ENCODE data around the gene VWA5A. TPM values are rescaled to one million over a fixed set of nuclear protein-coding genes. Genes with fewer than 3 reads are reported as not detected.

The VWA5A gene
- polyA plus RNA-seq, 2 of the 4 experiments (the other 2 are of a cell fraction), result 0.18 to 1.5 TPM

GRCh38 chr11:124081483-124081882 is 33.8 kb upstream of the VWA5A start:
- ATAC-seq (no peak), DNase-seq (ENCODE audit: low read depth in 1 of 2, low spot score in 1 of 2) (no peak), FAIRE-seq (no peak)
- Histone ChIP-seq H3K4me3 (no peak overlapping the region), H3K9me3 (no peaks in the 10 kb centered on the region), H3K4me1 (no peaks in the 10 kb centered on the region), H3K4me2 (no peak overlapping the region), H3K27ac (no peak overlapping the region)
- CTCF ChIA-PET, result interaction anchor here (0.8 to 1.7 kb wide), 3 partner anchors 10 to 114 kb away, joined by 3 to 7 read pairs (median 4); no protein-coding TSS in a partner anchor
- WGBS (ENCODE audit: missing lambda C conversion rate), result 46% methylated on average over 3 of the region's 3 CpGs
- TF ChIP-seq MAFK (IDR thresholded peaks at IDR 0.05; ENCODE audit: partially characterized antibody), result no peak
- no peak for TF ChIP-seq ZNF302 (CRISPR knock-in tag; IDR thresholded peaks at IDR 0.05)
- TF ChIP-seq RAD21 (conservative IDR thresholded peaks at IDR 0.05 in 1 of 2, IDR thresholded peaks at IDR 0.05 in 1 of 2), result no peak
- TF ChIP-seq TFCP2L1 (CRISPR knock-in tag; IDR thresholded peaks at IDR 0.05), result no peak
- no peak for TF ChIP-seq TP53 (CRISPR knock-in tag; IDR thresholded peaks at IDR 0.05)
- no peak for TF ChIP-seq ATOH8 (CRISPR knock-in tag; IDR thresholded peaks at IDR 0.05; ENCODE audit: low read depth)
- no peak for TF ChIP-seq EP300 (IDR thresholded peaks at IDR 0.05)
- no peak for TF ChIP-seq EHF (CRISPR knock-in tag; IDR thresholded peaks at IDR 0.05)
- TF ChIP-seq FOSL2 (IDR thresholded peaks at IDR 0.05), result no peak
- TF ChIP-seq FOSL2 (CRISPR knock-in tag; IDR thresholded peaks at IDR 0.05), result no peak
- no peak for TF ChIP-seq ELK1 (IDR thresholded peaks at IDR 0.05; ENCODE audit: low read depth, low read length)
- TF ChIP-seq JUN (IDR thresholded peaks at IDR 0.05), result no peak
- no peak for TF ChIP-seq GATA3 (IDR thresholded peaks at IDR 0.05; ENCODE audit: borderline replicate concordance)
- TF ChIP-seq RCOR1 (IDR thresholded peaks at IDR 0.05; ENCODE audit: low read depth, low read length), result no peak
- TF ChIP-seq MAZ (IDR thresholded peaks at IDR 0.05; ENCODE audit: borderline replicate concordance, low read depth, low read length), result no peak
- no peak for TF ChIP-seq ESRRA (IDR thresholded peaks at IDR 0.05; ENCODE audit: borderline replicate concordance, low read length)
- no peak for TF ChIP-seq CHD4 (IDR thresholded peaks at IDR 0.05; ENCODE audit: borderline replicate concordance)
- TF ChIP-seq POLR2A (IDR thresholded peaks at IDR 0.05; ENCODE audit: low read length), result no peak
- POLR2A ChIA-PET, result no interaction called here

GRCh38 chr11:124082371-124082770 is 32.9 kb upstream of the VWA5A start:
- no peak for FAIRE-seq

More at GRCh38 chr11:124082371-124082770, 32.9 kb upstream of the VWA5A start:
- Histone ChIP-seq H3K9me3 (no peaks in the 10 kb centered on the region), H3K4me1 (no peaks in the 10 kb centered on the region), H3K27ac (no peak overlapping the region), H3K4me3 (no peak overlapping the region), H3K4me2 (no peak overlapping the region)
- DNase-seq (ENCODE audit: low read depth in 1 of 2, low spot score in 1 of 2) (no peak), ATAC-seq (no peak)
- WGBS (ENCODE audit: missing lambda C conversion rate), result 24% methylated on average over 4 of the region's 4 CpGs
- POLR2A ChIA-PET, result no interaction called here
- CTCF ChIA-PET, result interaction anchor here (1.4 to 1.7 kb wide), 2 partner anchors 13 to 113 kb away, joined by 3 to 7 read pairs; no protein-coding TSS in a partner anchor
- TF ChIP-seq ZSCAN20 (CRISPR knock-in tag; IDR thresholded peaks at IDR 0.05) (no peak), NFE2L2 (conservative IDR thresholded peaks at IDR 0.05; ENCODE audit: low read length) (no peak), ZC3H11A (IDR thresholded peaks at IDR 0.05) (no peak), HOXB13 (CRISPR knock-in tag; IDR thresholded peaks at IDR 0.05; ENCODE audit: low read depth) (no peak), POLR2AphosphoS2 (conservative IDR thresholded peaks at IDR 0.05; ENCODE audit: low read length) (no peak), CBX2 (IDR thresholded peaks at IDR 0.05; ENCODE audit: borderline replicate concordance, low read depth) (no peak), EHMT2 (IDR thresholded peaks at IDR 0.05; ENCODE audit: low read depth) (no peak), TP53 (CRISPR knock-in tag; IDR thresholded peaks at IDR 0.05) (no peak), USF2 (IDR thresholded peaks at IDR 0.05) (no peak), RCOR1 (IDR thresholded peaks at IDR 0.05; ENCODE audit: low read depth, low read length) (no peak), ELK1 (IDR thresholded peaks at IDR 0.05; ENCODE audit: low read depth, low read length) (no peak), MAX (IDR thresholded peaks at IDR 0.05) (no peak), HMGXB4 (CRISPR knock-in tag; IDR thresholded peaks at IDR 0.05; ENCODE audit: borderline replicate concordance) (no peak), SMC3 (IDR thresholded peaks at IDR 0.05) (no peak), PBX3 (IDR thresholded peaks at IDR 0.05) (no peak), CHD2 (IDR thresholded peaks at IDR 0.05; ENCODE audit: low read length, partially characterized antibody) (no peak), MAZ (IDR thresholded peaks at IDR 0.05; ENCODE audit: borderline replicate concordance, low read depth, low read length) (no peak)

All from A549 (cell line).